H1 (cell line): ENCODE measurements around the gene GRIA1. TPM values are rescaled to one million over a fixed set of nuclear protein-coding genes. Genes with fewer than 3 reads are reported as not detected.
A peak's percentile ranks its signal among the peaks of the same experiment; 100 is the strongest.

Experiments used
- CTCF ChIA-PET: fragments of 300-600 bp; sonication (Branson Sonifier 250); formaldehyde crosslinking; loops from one replicate; lab custom pipeline; 2021; ENCODE audit not compliant: partially characterized antibody; lab: Charles Lee
- POLR2A ChIA-PET: fragments of 300-600 bp; sonication (Branson Sonifier 250); formaldehyde crosslinking; loops from one replicate; lab custom pipeline; 2021; ENCODE audit warnings: inconsistent platforms; ENCODE audit not compliant: partially characterized antibody; lab: Charles Lee
- DNase-seq, 2 experiments: peaks; one replicate each; pipeline versions ENCODE4 v3.0.0 to v3.0.0-alpha.2; 2010 to 2022; ENCODE audit warnings: low spot score in 2 of 2, low read depth in 1 of 2, mixed read lengths in 1 of 2
- FAIRE-seq: peaks from 2 replicates; lab custom pipeline; 2011; peaks lifted over from hg19 to GRCh38; lab: Jason Lieb, UNC
- H2AFZ ChIP-seq: 2 replicates; pipeline ENCODE4 v1.8.1; 2012; ENCODE audit warnings: low read length, inconsistent platforms
- H2AK5ac ChIP-seq: 2 replicates; pipeline ENCODE4 v1.6.1; 2013; ENCODE audit warnings: low read depth, low read length
- H2BK120ac ChIP-seq: replicated peaks from 2 replicates; pipeline ENCODE3; 2013; ENCODE audit warnings: low read depth, low read length, inconsistent platforms
- H2BK12ac ChIP-seq: 2 replicates; pipeline ENCODE4 v1.6.1; 2013; ENCODE audit warnings: low read depth, low read length
- H2BK15ac ChIP-seq: 2 replicates; pipeline ENCODE4 v1.6.1; 2013; ENCODE audit warnings: low read length
- H2BK20ac ChIP-seq: 2 replicates; pipeline ENCODE4 v1.6.1; 2013; ENCODE audit warnings: low read length
- H2BK5ac ChIP-seq: 2 replicates; pipeline ENCODE4 v1.6.1; 2013; ENCODE audit warnings: low read depth, low read length
- H3K14ac ChIP-seq: 2 replicates; pipeline ENCODE4 v1.6.1; 2013; ENCODE audit warnings: inconsistent platforms; ENCODE audit not compliant: insufficient read length
- H3K18ac ChIP-seq: 2 replicates; pipeline ENCODE4 v1.6.1; 2013; ENCODE audit warnings: low read length; ENCODE audit errors: extremely low read depth
- H3K23ac ChIP-seq: 2 replicates; pipeline ENCODE4 v1.6.1; 2013; ENCODE audit warnings: inconsistent platforms; ENCODE audit not compliant: insufficient read length
- H3K23me2 ChIP-seq: 2 replicates; pipeline ENCODE4 v1.6.1; 2013; ENCODE audit warnings: low read depth, low read length
- H3K27ac ChIP-seq: 2 replicates; pipeline ENCODE4 v1.6.1; 2011; ENCODE audit warnings: low read depth, low read length, inconsistent platforms
- H3K27me3 ChIP-seq, 4 experiments: replicated peaks in 1 of 4; 1 replicate in 1 of 4; 2 replicates in 3 of 4; pipeline versions ENCODE4 v1.6.1 to v1.8.1; 2011 to 2013; ENCODE audit warnings: low read length in 3 of 4, mild to moderate bottlenecking in 3 of 4, inconsistent platforms in 2 of 4, mixed read lengths in 2 of 4, moderate library complexity in 1 of 4; ENCODE audit not compliant: control insufficient read depth in 3 of 4, insufficient read depth in 3 of 4; ENCODE audit errors: extremely low read depth in 1 of 4
- H3K36me3 ChIP-seq, 4 experiments: 2 replicates each; pipeline versions ENCODE4 v1.6.1 to v1.8.1; 2011 to 2013; ENCODE audit warnings: mild to moderate bottlenecking in 4 of 4, low read length in 3 of 4, moderate library complexity in 2 of 4, control low read depth in 1 of 4, inconsistent platforms in 1 of 4; ENCODE audit not compliant: insufficient read depth in 4 of 4, control insufficient read depth in 2 of 4
- H3K4ac ChIP-seq: replicated peaks from 2 replicates; pipeline ENCODE3; 2013; ENCODE audit warnings: low read length, low read depth, mixed read lengths, inconsistent platforms; ENCODE audit not compliant: insufficient read length
- H3K4me1 ChIP-seq, 4 experiments: replicated peaks in 1 of 4; 1 replicate in 1 of 4; 2 replicates in 3 of 4; pipeline versions ENCODE4 v1.6.1 to v1.8.1; 2011 to 2013; ENCODE audit warnings: low read length in 3 of 4, inconsistent platforms in 2 of 4, mixed read lengths in 1 of 4; ENCODE audit not compliant: insufficient read depth in 4 of 4, control insufficient read depth in 3 of 4
- H3K4me2 ChIP-seq, 2 experiments: 2 replicates each; pipeline versions ENCODE4 v1.6.1 to v1.8.1; 2011 to 2013; ENCODE audit warnings: low read depth in 2 of 2, low read length in 2 of 2, control low read depth in 1 of 2, inconsistent platforms in 1 of 2, mild to moderate bottlenecking in 1 of 2; ENCODE audit not compliant: insufficient read depth in 1 of 2
- H3K4me3 ChIP-seq, 4 experiments: fragments of 200-600, 300-600 bp in 1 of 4; sonication (generic), shearing (Covaris generic), sonication (Bioruptor Twin) in 1 of 4; 2 replicates each; pipeline versions ENCODE4 v1.5.1 to v1.8.1; 2011 to 2016; ENCODE audit warnings: low read length in 4 of 4, low read depth in 3 of 4, control low read depth in 2 of 4, inconsistent platforms in 2 of 4, mild to moderate bottlenecking in 2 of 4, mixed read lengths in 1 of 4, moderate library complexity in 1 of 4; ENCODE audit not compliant: insufficient read depth in 2 of 4; ENCODE audit errors: extremely low read depth in 1 of 4
- H3K56ac ChIP-seq: replicated peaks from 2 replicates; pipeline ENCODE3; 2013; ENCODE audit warnings: low read depth, mild to moderate bottlenecking, mixed read lengths, low read length, inconsistent platforms; ENCODE audit not compliant: insufficient read length
- H3K79me1 ChIP-seq: 2 replicates; pipeline ENCODE4 v1.6.1; 2013; ENCODE audit warnings: low read depth, low read length, control low read depth
- H3K79me2 ChIP-seq, 2 experiments: 2 replicates each; pipeline versions ENCODE4 v1.6.1 to v1.8.1; 2012 to 2013; ENCODE audit warnings: low read length in 2 of 2, mild to moderate bottlenecking in 2 of 2, inconsistent platforms in 1 of 2; ENCODE audit not compliant: insufficient read depth in 2 of 2, control insufficient read depth in 1 of 2
- H3K9ac ChIP-seq, 4 experiments: replicated peaks in 1 of 4; 1 replicate in 1 of 4; 2 replicates in 3 of 4; pipeline versions ENCODE4 v1.6.1 to v1.8.1; 2011 to 2013; ENCODE audit warnings: low read depth in 3 of 4, low read length in 3 of 4, control low read depth in 2 of 4, mild to moderate bottlenecking in 2 of 4, moderate library complexity in 2 of 4, inconsistent platforms in 1 of 4; ENCODE audit errors: extremely low read depth in 1 of 4
- H3K9me3 ChIP-seq, 2 experiments: 2 replicates each; pipeline versions ENCODE4 v1.6.1 to v1.8.1; 2012 to 2013; ENCODE audit warnings: mild to moderate bottlenecking in 2 of 2, moderate library complexity in 2 of 2, control low read depth in 1 of 2, inconsistent platforms in 1 of 2, low read depth in 1 of 2, low read length in 1 of 2, mixed read lengths in 1 of 2; ENCODE audit not compliant: insufficient read depth in 2 of 2
- H4K20me1 ChIP-seq, 2 experiments: replicated peaks in 1 of 2; 2 replicates each; pipeline versions ENCODE3 to v1.8.1; 2011 to 2013; ENCODE audit warnings: inconsistent platforms in 2 of 2, low read length in 2 of 2, mild to moderate bottlenecking in 1 of 2; ENCODE audit not compliant: insufficient read depth in 2 of 2, control insufficient read depth in 1 of 2
- H4K5ac ChIP-seq: 2 replicates; pipeline ENCODE4 v1.6.1; 2013; ENCODE audit warnings: low read length, low read depth, mixed read lengths, inconsistent platforms; ENCODE audit not compliant: insufficient read length
- H4K8ac ChIP-seq: 2 replicates; pipeline ENCODE4 v1.8.0; 2013; ENCODE audit warnings: mild to moderate bottlenecking, moderate library complexity, low read length, inconsistent platforms; ENCODE audit not compliant: insufficient read depth; ENCODE audit errors: extremely low read depth
- H4K91ac ChIP-seq: replicated peaks from 2 replicates; pipeline ENCODE3; 2013; ENCODE audit warnings: low read length, mixed read lengths, inconsistent platforms; ENCODE audit not compliant: insufficient read length
- CBX8 ChIP-seq: fragments of 300-800, 300-1000 bp; sonication (generic); IDR thresholded peaks from 2 replicates; pipeline ENCODE4 v1.7.1; 2016; ENCODE audit warnings: low read depth, low read length, borderline replicate concordance
- CEBPB ChIP-seq: IDR thresholded peaks from 2 replicates; pipeline ENCODE4 v1.6.1; 2012; ENCODE audit warnings: low read depth, low read length
- CREB1 ChIP-seq: IDR thresholded peaks from 2 replicates; pipeline ENCODE4 v1.6.1; 2012; ENCODE audit warnings: inconsistent platforms
- CTCF ChIP-seq, 3 experiments: IDR thresholded peaks; 1 replicate in 2 of 3; 2 replicates in 1 of 3; pipeline versions ENCODE4 v1.5.1 to v1.6.1; 2011; ENCODE audit warnings: low read length in 3 of 3, mild to moderate bottlenecking in 3 of 3, inconsistent platforms in 2 of 3, low read depth in 1 of 3, moderate library complexity in 1 of 3; ENCODE audit not compliant: insufficient read depth in 1 of 3; ENCODE audit errors: control extremely low read depth in 1 of 3
- EZH2 ChIP-seq: fragments of 200-600 bp; sonication (generic); IDR thresholded peaks from 2 replicates; pipeline ENCODE4 v1.7.1; 2012; ENCODE audit warnings: low read depth, mild to moderate bottlenecking, moderate library complexity, low read length, inconsistent platforms; ENCODE audit not compliant: severe bottlenecking
- GABPA ChIP-seq: IDR thresholded peaks from 2 replicates; pipeline ENCODE4 v1.6.1; 2011; ENCODE audit warnings: mild to moderate bottlenecking, low read length, moderate library complexity, borderline replicate concordance; ENCODE audit not compliant: insufficient read depth
- HDAC6 ChIP-seq: IDR thresholded peaks from one replicate; pipeline ENCODE4 v1.7.1; 2012; ENCODE audit warnings: low read depth, mild to moderate bottlenecking, inconsistent platforms, low read length, moderate library complexity
- MAX ChIP-seq: IDR thresholded peaks from 2 replicates; pipeline ENCODE4 v1.6.1; 2012; ENCODE audit warnings: inconsistent platforms
- NRF1 ChIP-seq: IDR thresholded peaks from 2 replicates; pipeline ENCODE4 v1.6.1; 2011; ENCODE audit warnings: mild to moderate bottlenecking, low read depth, low read length, improper control_type of control experiment
- SP2 ChIP-seq: IDR thresholded peaks from 2 replicates; pipeline ENCODE4 v1.6.1; 2012; ENCODE audit warnings: mild to moderate bottlenecking, low read length, inconsistent platforms
- TAF7 ChIP-seq: optimal IDR thresholded peaks from 2 replicates; pipeline ENCODE3; 2011; ENCODE audit warnings: low read depth, mild to moderate bottlenecking, inconsistent platforms, low read length, moderate library complexity, borderline replicate concordance
- TEAD4 ChIP-seq: IDR thresholded peaks from 2 replicates; pipeline ENCODE4 v1.6.1; 2012; ENCODE audit warnings: low read depth, low read length, inconsistent platforms, mixed read lengths
- WGBS, 2 experiments: shearing (Covaris generic) in 1 of 2; methylation state at CpG; one replicate each; pipeline versions ENCODE4 v1.1.6 to v1.1.7; 2013 to 2015; ENCODE audit warnings: low lambda C conversion rate in 2 of 2, mixed read lengths in 2 of 2, inconsistent platforms in 1 of 2, low coverage in 1 of 2, missing lambda C conversion rate in 1 of 2; ENCODE audit not compliant: insufficient replicate concordance in 2 of 2, insufficient coverage in 1 of 2, insufficient read length in 1 of 2; ENCODE audit errors: extremely low coverage in 1 of 2, missing lambda C conversion rate in 1 of 2; 5-methylcytosine and 5-hydroxymethylcytosine counted together
- polyA plus RNA-seq, 7 experiments: library from polyadenylated mRNA; depleted of rRNA in 3 of 7; stranded (reverse) in 5 of 7; unstranded in 2 of 7; fragments of >200 nt in 5 of 7; fragments of 200-250 nt in 2 of 7; gene quantifications; 1 replicate in 5 of 7; 2 replicates in 1 of 7; 4 replicates in 1 of 7; pipeline versions ENCODE4 v1.2.1 to v1.2.3, GENCODE V29; 2011 to 2013; ENCODE audit warnings: missing spikeins in 2 of 7, mixed read lengths in 2 of 7
- total RNA-seq: library from RNA; stranded (reverse); fragmentation: NEBNext Ultra II Directional; extraction: Animal tissue kit (Norgen Biotek cat#: 25700); gene quantifications from 2 replicates; pipeline ENCODE4 v1.2.1, GENCODE V29; 2021

The GRIA1 gene
- total and polyA plus RNA-seq, 2 of the 8 experiments (the other 6 are each of a cell fraction or from before 2014, with no cell fraction given), result 0.97 to 2.5 TPM

GRCh38 chr5:153489611-153490010, 859 bp upstream of the GRIA1 start:
- no peak overlapping the region for H3K23ac ChIP-seq
- H3K9ac ChIP-seq, result no peak overlapping the region
- peaks cover 0 to 12% (median 8%) of the 10 kb centered on the region in 4 experiments; a peak in 6 of 7 replicates for H3K4me1 ChIP-seq
- no peak overlapping the region for H4K8ac ChIP-seq
- no peak overlapping the region for H2AFZ ChIP-seq
- H3K36me3 ChIP-seq, result no peaks in the 10 kb centered on the region
- CTCF ChIA-PET, result interaction anchor here (0.6 to 2.7 kb wide), 13 partner anchors 10 to 475 kb away, joined by 3 to 17 read pairs (median 3); no protein-coding TSS in a partner anchor
- FAIRE-seq (no peak), DNase-seq (no peak)
- no peak overlapping the region for H3K56ac ChIP-seq
- H3K9me3 ChIP-seq, result no peaks in the 10 kb centered on the region
- H3K23me2 ChIP-seq, result peaks cover 14% of the 10 kb centered on the region
- no peak overlapping the region for H2AK5ac ChIP-seq
- no peak overlapping the region for H4K5ac ChIP-seq
- no peak overlapping the region for H3K4me3 ChIP-seq
- no peak overlapping the region for H2BK5ac ChIP-seq
- no peak overlapping the region for H2BK12ac ChIP-seq
- no peak overlapping the region for H3K4ac ChIP-seq
- no peaks in the 10 kb centered on the region for H4K20me1 ChIP-seq
- H2BK15ac ChIP-seq, result no peak overlapping the region
- H3K27me3 ChIP-seq, result peaks cover 0 to 13% (median 4%) of the 10 kb centered on the region in 4 experiments; a peak in 4 of 7 replicates
- H3K4me2 ChIP-seq, result peak overlapping the region in 1 of 2 experiments; percentile 98; a peak in 1 of 4 replicates
- H3K14ac ChIP-seq, result no peak overlapping the region
- no peak overlapping the region for H4K91ac ChIP-seq
- H3K79me1 ChIP-seq, result no peaks in the 10 kb centered on the region
- no peak overlapping the region for H2BK20ac ChIP-seq
- H2BK120ac ChIP-seq, result no peak overlapping the region
- H3K18ac ChIP-seq, result no peak overlapping the region
- POLR2A ChIA-PET, result no interaction called here
- 82% methylated on average over 3 of the region's 3 CpGs; no CpG with 5 or more reads in 1 of the 2 experiments for whole genome bisulfite sequencing, 2 experiments
- no peaks in the 10 kb centered on the region for H3K79me2 ChIP-seq
- no peak overlapping the region for H3K27ac ChIP-seq
- TF ChIP-seq HDAC6 (no peak), NRF1 (no peak), CEBPB (no peak), CTCF (IDR thresholded peaks at IDR 0.05; ENCODE audit: control extremely low read depth in 1 of 3, insufficient read depth in 1 of 3, low read depth in 1 of 3, low read length in 3 of 3) (no peak), CREB1 (no peak), MAX (no peak), TAF7 (no peak), TEAD4 (no peak), EZH2 (no peak), CBX8 (no peak), SP2 (no peak), GABPA (no peak)
